GM13977 (cell line): ENCODE results near the gene STX8.

Experiments
- DNase-seq: peaks from one replicate; pipeline ENCODE4 v3.0.0; 2012; ENCODE audit warnings: low spot score
- in situ Hi-C: fragments of 300-500 bp; cut with MboI; formaldehyde crosslinking; loops from one replicate; pipeline ENCODE4 v1.12.0; 2022; ENCODE audit warnings: low sequenced_read_pairs, low pct_unique_long_range_greater_than_20kb, mixed read lengths, inconsistent platforms; ENCODE audit not compliant: unreplicated experiment
- TF ChIP-seq, protein P1 (sequence below): IDR thresholded peaks from 2 replicates; pipeline ENCODE4 v1.5.1; 2012; ENCODE audit warnings: mild to moderate bottlenecking, control low read depth; ENCODE audit not compliant: insufficient read depth; ENCODE audit errors: extremely low read depth, missing control alignments

The STX8 gene

GRCh38 chr17:9472094-9472493 is 103.5 kb downstream of the STX8 start:
- in situ Hi-C loops: no loop called here
- no peak for DNase-seq
- TF ChIP-seq, protein P1, sequence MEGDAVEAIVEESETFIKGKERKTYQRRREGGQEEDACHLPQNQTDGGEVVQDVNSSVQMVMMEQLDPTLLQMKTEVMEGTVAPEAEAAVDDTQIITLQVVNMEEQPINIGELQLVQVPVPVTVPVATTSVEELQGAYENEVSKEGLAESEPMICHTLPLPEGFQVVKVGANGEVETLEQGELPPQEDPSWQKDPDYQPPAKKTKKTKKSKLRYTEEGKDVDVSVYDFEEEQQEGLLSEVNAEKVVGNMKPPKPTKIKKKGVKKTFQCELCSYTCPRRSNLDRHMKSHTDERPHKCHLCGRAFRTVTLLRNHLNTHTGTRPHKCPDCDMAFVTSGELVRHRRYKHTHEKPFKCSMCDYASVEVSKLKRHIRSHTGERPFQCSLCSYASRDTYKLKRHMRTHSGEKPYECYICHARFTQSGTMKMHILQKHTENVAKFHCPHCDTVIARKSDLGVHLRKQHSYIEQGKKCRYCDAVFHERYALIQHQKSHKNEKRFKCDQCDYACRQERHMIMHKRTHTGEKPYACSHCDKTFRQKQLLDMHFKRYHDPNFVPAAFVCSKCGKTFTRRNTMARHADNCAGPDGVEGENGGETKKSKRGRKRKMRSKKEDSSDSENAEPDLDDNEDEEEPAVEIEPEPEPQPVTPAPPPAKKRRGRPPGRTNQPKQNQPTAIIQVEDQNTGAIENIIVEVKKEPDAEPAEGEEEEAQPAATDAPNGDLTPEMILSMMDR: no peak

DNA sequence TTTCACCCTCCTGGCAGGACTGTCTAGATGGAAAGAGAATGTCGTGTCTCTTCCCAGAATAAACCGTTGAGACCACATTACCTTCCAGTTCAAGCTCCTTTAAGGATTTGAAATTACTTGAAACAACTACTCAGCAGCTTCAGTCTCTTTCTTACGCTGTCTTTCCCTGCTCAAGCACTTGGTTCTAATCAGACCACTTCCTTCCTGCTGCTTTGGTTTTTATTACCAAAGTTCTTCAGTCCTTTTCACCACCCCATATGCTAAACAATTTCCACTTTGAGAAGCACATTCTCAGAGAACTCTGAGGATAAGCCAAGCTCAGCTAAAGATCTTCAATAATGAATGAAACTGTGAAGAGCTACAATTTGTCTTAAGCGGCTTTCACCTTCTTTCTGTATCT is 105.4 kb downstream of the STX8 start:
- DNase-seq: no peak
- in situ Hi-C loops: no loop called here
- TF ChIP-seq, protein P1: no peak

DNA sequence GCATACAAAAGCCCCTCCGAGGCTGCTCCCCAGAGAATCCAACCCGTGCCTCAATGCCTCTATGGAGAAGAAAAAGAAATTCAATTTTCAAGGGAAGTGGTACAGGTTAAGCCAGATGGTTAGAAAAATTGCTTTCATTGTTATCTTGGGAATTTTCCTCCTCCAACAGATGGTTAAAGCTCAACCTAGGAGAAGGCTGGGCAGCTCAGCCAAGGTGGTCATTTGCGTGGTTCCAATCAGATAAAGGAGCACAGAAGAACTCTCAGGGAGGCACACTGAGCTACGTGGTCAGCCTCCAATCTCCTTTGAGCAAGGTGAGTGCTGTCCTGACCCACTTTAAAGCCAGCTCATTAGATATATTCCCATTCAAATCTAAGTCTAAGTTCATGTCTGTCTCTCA is 106.7 kb downstream of the STX8 start:
- TF ChIP-seq, protein P1: no peak
- DNase-seq: no peak
- in situ Hi-C loops: no loop called here

DNA sequence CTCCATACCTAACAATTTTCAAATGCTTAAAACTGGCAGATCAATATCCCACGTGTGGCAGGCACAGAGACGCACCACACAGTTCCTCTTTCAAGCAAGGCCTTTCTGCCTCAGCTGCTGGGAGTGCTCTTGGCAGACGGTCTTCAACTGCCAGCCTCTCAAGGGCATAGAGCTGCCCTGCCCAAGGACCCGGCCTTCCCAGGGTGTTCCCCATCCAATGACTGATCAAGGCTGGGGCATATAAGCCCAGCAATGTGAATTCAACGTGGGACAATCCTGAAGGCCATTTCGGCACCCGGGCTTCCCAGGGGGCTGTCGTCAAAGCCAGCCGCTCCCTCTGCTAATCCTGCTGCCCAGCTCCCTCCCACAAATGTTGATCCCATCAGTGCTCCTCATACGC is 107.1 kb downstream of the STX8 start:
- TF ChIP-seq, protein P1: no peak
- in situ Hi-C loops: no loop called here
- no peak for DNase-seq

DNA sequence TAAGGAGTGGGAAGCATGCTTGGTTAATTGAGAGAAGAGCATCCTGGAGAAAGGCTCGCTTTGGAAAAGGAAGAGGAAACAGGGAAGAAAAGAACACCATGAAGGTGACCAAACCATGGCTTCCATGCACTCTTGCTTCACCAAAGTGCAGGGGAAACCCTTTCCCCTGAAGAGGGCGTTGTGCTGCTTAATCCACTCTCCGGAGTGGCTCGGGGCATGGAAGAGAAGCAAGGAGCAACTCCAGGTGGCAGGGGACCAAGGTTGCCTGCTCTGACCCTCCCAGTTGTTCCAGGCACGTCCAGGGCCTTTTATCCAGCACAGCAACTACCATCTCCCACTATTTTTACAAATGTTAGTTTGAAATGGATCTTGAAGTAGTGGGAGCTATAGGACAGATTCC is 108.1 kb downstream of the STX8 start:
- no peak for DNase-seq
- in situ Hi-C loops: no loop called here
- TF ChIP-seq, protein P1: no peak

- in situ Hi-C loops: no loop called here
- TF ChIP-seq, protein P1: no peak
- no peak for DNase-seq
These were observed 110.3 kb downstream of the STX8 start for GRCh38 chr17:9465210-9465921.
